Right forelimb (tissue), 1 donor: Measurements from ENCODE around the gene FBF1.
"Not testable (repeated sequence)": the region's sequence is repeated elsewhere in the genome, so short reads cannot be mapped to it uniquely, and the experiment has no call there.

ENCODE experiments used
- DNase-seq: peaks from one replicate; pipeline ENCODE4 v3.0.0-alpha.2; 2018

Gene FBF1

GRCh38 chr17:75940727-75941441 lies at the start of gene FBF1:
Gene FBF1 (minus strand): TSS chr17:75941042. CDS start chr17:75938149, 2,893 bp downstream.
- peak; percentile 94 for DNase-seq

DNA sequence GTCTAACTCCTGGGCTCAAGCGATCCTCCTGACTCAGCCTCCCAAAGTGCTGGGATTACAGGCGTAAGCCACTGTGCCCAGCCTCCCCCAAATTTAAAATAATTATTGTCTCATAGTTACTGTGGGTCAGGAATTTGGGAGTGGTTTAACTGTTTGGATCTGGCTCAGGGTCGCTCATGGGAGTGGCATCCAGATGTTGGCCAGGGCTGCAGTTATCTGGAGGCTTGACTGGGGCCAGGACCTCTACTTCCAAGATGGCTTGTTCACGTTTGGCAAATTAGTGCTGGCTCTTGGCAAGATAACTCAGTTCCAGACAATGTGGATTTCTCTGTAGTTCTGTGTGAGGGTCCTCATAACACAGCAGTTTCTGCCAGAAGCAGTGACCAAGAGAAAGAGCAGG lies 46.2 kb upstream of the FBF1 start:
- no peak for DNase-seq

GRCh38 chr17:75985986-75986385 lies 45.1 kb upstream of the FBF1 start:
- no peak for DNase-seq

- DNase-seq, result no peak
Measured at GRCh38 chr17:75983501-75984181, 42.8 kb upstream of the FBF1 start.

- no peak for DNase-seq
Measured at GRCh38 chr17:75981019-75981615, 40.3 kb upstream of the FBF1 start.

DNA sequence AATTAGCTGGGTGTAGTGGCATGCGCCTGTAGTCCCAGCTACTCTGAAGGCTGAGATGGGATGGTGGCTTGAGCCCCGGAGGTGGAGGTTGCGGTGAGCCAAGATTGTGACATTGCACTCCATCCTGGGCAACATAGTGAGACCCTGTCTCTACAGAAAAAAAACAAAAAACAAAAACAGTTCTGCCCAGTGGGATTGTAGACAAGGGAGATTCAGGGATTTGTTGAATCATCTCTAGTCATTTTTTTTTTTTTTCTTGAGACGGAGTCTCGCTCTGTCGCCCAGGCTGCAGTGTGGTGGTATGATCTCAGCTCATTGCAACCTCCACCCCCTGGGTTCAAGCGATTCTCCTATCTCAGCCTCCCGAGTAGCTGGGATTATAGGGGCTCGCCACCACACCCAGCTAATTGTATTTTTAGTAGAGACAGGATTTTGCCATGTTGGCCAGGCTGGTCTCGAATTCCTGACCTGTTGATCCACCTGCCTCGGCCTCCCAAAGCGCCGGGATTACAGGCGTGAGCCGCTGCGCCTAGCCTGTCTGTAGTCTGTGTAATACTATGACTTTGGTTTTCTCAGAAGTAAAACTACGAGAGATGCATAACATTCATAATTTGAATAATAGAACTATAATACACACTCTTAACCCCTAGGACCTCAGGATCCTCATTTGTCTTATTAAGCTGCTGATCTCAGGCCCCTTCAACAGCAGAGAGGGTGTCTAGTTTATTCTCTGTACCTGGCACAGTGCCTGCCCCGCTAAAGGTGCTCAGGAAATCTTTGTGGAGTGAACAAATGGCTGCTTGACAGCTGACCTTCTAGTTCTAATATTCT lies 39.6 kb upstream of the FBF1 start:
- DNase-seq, result no peak

- DNase-seq, result no peak
Measured at GRCh38 chr17:75979705-75980187, 38.9 kb upstream of the FBF1 start.

GRCh38 chr17:75978938-75979704 lies 38.3 kb upstream of the FBF1 start, which contains the start of the genes ACOX1 and TEN1:
Gene ACOX1 (minus strand): TSS chr17:75979166. CDS start chr17:75979073, 93 bp downstream.
Gene TEN1 (plus strand): TSS chr17:75979240. CDS start chr17:75986193, 6,953 bp downstream.
- peak; percentile 98 for DNase-seq

GRCh38 chr17:75976175-75976848 lies 35.5 kb upstream of the FBF1 start:
- no peak for DNase-seq

- DNase-seq, result no peak
Measured at GRCh38 chr17:75975757-75976174, 34.9 kb upstream of the FBF1 start.

GRCh38 chr17:75975187-75975586 lies 34.3 kb upstream of the FBF1 start:
- DNase-seq, result not testable (repeated sequence)

GRCh38 chr17:75970626-75971025 lies 29.8 kb upstream of the FBF1 start:
- DNase-seq, result no peak

GRCh38 chr17:75970011-75970523 lies 29.2 kb upstream of the FBF1 start:
- DNase-seq, result no peak

DNA sequence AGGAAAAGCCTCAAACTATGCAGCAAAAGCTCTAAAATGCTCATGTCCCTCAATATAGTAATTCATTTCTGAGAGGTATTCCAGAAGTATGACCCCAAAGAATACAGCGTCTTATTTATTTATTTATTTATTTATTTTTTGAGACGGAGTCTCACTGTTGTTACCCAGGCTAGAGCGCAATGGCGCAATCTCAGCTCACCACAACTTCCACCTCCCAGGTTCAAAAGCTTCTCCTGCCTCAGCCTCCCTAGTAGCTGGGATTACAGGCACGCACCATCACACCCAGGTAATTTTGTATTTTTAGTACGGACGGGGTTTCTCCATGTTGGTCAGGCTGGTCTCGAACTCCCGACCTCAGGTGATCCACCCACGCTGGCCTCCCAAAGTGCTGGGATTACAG lies 28.2 kb upstream of the FBF1 start:
- DNase-seq, result not testable (repeated sequence)

DNA sequence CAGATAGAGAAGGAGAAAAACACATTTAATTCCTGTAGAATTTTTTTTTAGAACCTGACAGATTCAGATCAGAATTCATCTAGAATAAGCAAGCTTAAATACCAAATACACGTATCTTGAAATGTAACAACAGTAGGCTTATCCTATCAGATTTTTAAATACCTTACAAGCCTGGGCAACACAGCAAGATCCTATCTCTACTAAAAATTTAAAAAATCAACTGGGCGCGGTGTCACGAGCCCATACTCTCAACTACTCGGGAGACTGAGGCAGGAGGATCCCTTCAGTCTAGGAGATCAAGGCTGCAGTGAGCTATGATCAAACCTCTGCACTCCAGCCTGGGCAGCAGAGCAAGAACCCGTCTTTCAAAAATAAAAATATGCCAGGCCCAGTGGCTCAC lies 24.6 kb upstream of the FBF1 start:
- DNase-seq, result no peak

GRCh38 chr17:75959839-75960511 lies 19.1 kb upstream of the FBF1 start:
- DNase-seq, result no peak

GRCh38 chr17:75959051-75959838 lies 18.4 kb upstream of the FBF1 start:
- DNase-seq, result no peak

DNA sequence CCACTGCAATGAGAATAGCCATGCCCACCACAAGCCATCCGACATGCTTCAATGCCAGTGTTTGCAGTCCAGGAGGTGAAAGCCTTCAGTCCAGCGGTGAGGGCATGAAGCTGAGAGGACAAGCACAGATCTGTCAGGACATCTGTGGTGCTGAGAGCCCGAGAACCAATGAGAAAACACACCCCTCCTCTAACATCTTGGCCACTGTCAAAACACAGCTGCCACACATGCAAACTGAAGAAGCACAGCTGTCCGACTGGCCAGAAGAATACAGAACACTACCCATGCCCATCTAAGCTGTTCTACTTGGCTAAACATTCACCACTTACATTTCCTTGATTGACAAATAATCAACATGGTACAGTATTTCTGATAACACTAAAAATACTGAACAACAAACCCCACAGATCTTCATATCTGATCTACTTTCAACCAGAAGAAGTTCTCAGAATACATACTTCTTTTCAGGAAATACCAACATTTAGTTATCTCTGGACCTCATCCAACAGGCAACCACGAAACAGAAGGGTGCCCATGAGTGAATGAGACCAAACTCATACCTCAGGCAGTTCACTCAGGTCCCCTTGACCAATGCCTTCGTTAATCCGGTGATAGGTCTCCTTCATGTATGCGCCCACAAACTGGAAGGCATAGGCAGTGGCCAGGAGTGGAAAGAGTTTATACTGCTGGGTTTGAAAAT lies 10.2 kb upstream of the FBF1 start:
- DNase-seq, result no peak

- no peak for DNase-seq
Measured at GRCh38 chr17:75950421-75950820, 9.6 kb upstream of the FBF1 start.
